Liver (tissue), 9 donors: Measurements from ENCODE around the gene PDZD2. TPM values are rescaled to one million over a fixed set of nuclear protein-coding genes. Genes with fewer than 3 reads are reported as not detected.

Experiments used
- DNase-seq: peaks from one replicate; pipeline ENCODE4 v3.0.0-alpha.2; 2017; ENCODE audit warnings: low spot score
- H3K27ac ChIP-seq, 2 donors: one replicate each; pipeline ENCODE4 v1.7.0; 2013; ENCODE audit warnings: inconsistent platforms in 2 of 2, low read length in 2 of 2, control low read depth in 1 of 2, low read depth in 1 of 2, mild to moderate bottlenecking in 1 of 2
- H3K27me3 ChIP-seq, 4 donors: one replicate each; pipeline versions ENCODE4 v1.6.1 to v1.7.0; 2013; ENCODE audit warnings: low read length in 3 of 4, inconsistent platforms in 1 of 4, mild to moderate bottlenecking in 1 of 4, moderate library complexity in 1 of 4; ENCODE audit not compliant: control insufficient read depth in 4 of 4, insufficient read depth in 4 of 4
- H3K36me3 ChIP-seq, 4 donors: one replicate each; pipeline versions ENCODE4 v1.6.1 to v1.7.0; 2013; ENCODE audit warnings: low read length in 3 of 4, mild to moderate bottlenecking in 3 of 4, low read depth in 1 of 4, moderate library complexity in 1 of 4; ENCODE audit not compliant: control insufficient read depth in 4 of 4, insufficient read depth in 3 of 4
- H3K4me1 ChIP-seq, 4 donors: one replicate each; pipeline versions ENCODE4 v1.6.1 to v1.7.0; 2013; ENCODE audit warnings: low read length in 3 of 4, mild to moderate bottlenecking in 3 of 4, moderate library complexity in 1 of 4; ENCODE audit not compliant: control insufficient read depth in 4 of 4, insufficient read depth in 4 of 4
- H3K4me3 ChIP-seq, 3 donors: one replicate each; pipeline versions ENCODE4 v1.6.1 to v1.7.0; 2013; ENCODE audit warnings: low read length in 3 of 3, control low read depth in 1 of 3, low read depth in 1 of 3, mild to moderate bottlenecking in 1 of 3
- H3K9ac ChIP-seq, 2 donors: one replicate each; pipeline ENCODE4 v1.7.0; 2013; ENCODE audit warnings: low read length in 2 of 2, mild to moderate bottlenecking in 2 of 2, moderate library complexity in 2 of 2, control low read depth in 1 of 2, low read depth in 1 of 2
- H3K9me3 ChIP-seq, 4 donors: one replicate each; pipeline versions ENCODE4 v1.6.1 to v1.7.0; 2013; ENCODE audit warnings: low read length in 3 of 4; ENCODE audit not compliant: control insufficient read depth in 4 of 4
- ATF3 ChIP-seq: IDR thresholded peaks from 2 replicates; pipeline ENCODE4 v1.6.1; 2016; ENCODE audit warnings: antibody characterized with exemption
- CTCF ChIP-seq: fragments of 150-350 bp; IDR thresholded peaks from 2 replicates; pipeline ENCODE4 v1.5.1; 2017; ENCODE audit warnings: improper control_type of control experiment, low read depth, low read length; ENCODE audit not compliant: missing input control
- EGR1 ChIP-seq, 2 donors: IDR thresholded peaks; 2 replicates each; pipeline ENCODE4 v1.6.1; 2016 to 2018; ENCODE audit warnings: antibody characterized with exemption in 2 of 2, low read depth in 2 of 2
- FOXA1 ChIP-seq: IDR thresholded peaks from 2 replicates; pipeline ENCODE4 v1.6.1; 2016; ENCODE audit warnings: antibody characterized with exemption
- FOXA2 ChIP-seq: IDR thresholded peaks from 2 replicates; pipeline ENCODE4 v1.6.1; 2016; ENCODE audit warnings: antibody characterized with exemption
- GABPA ChIP-seq, 2 donors: IDR thresholded peaks in 1 of 2; conservative IDR thresholded peaks in 1 of 2; 2 replicates each; pipeline ENCODE4 v1.6.1; 2016; ENCODE audit warnings: antibody characterized with exemption in 2 of 2, mild to moderate bottlenecking in 1 of 2, moderate library complexity in 1 of 2
- HNF4A ChIP-seq, 2 donors: conservative IDR thresholded peaks; 2 replicates each; pipeline ENCODE4 v1.6.1; 2016; ENCODE audit warnings: antibody characterized with exemption in 2 of 2, mild to moderate bottlenecking in 2 of 2
- HNF4G ChIP-seq: IDR thresholded peaks from 2 replicates; pipeline ENCODE4 v1.6.1; 2016; ENCODE audit warnings: antibody characterized with exemption
- JUND ChIP-seq, 2 donors: IDR thresholded peaks; 2 replicates each; pipeline ENCODE4 v1.6.1; 2016; ENCODE audit warnings: antibody characterized with exemption in 2 of 2
- NR2F2 ChIP-seq: IDR thresholded peaks from 2 replicates; pipeline ENCODE4 v1.6.1; 2016; ENCODE audit warnings: antibody characterized with exemption
- RAD21 ChIP-seq, 2 donors: IDR thresholded peaks; 2 replicates each; pipeline ENCODE4 v1.6.1; 2016; ENCODE audit warnings: antibody characterized with exemption in 2 of 2, mild to moderate bottlenecking in 2 of 2
- REST ChIP-seq: IDR thresholded peaks from 2 replicates; pipeline ENCODE4 v1.6.1; 2016; ENCODE audit warnings: antibody characterized with exemption, mild to moderate bottlenecking
- RXRA ChIP-seq, 2 donors: IDR thresholded peaks; 2 replicates each; pipeline ENCODE4 v1.6.1; 2017 to 2018; ENCODE audit warnings: antibody characterized with exemption in 2 of 2, mild to moderate bottlenecking in 1 of 2
- SP1 ChIP-seq: IDR thresholded peaks from 2 replicates; pipeline ENCODE4 v1.6.1; 2018; ENCODE audit warnings: antibody characterized with exemption, mild to moderate bottlenecking
- TAF1 ChIP-seq: conservative IDR thresholded peaks from 2 replicates; pipeline ENCODE4 v1.6.1; 2016; ENCODE audit warnings: antibody characterized with exemption, mild to moderate bottlenecking
- YY1 ChIP-seq: IDR thresholded peaks from 2 replicates; pipeline ENCODE4 v1.6.1; 2016; ENCODE audit warnings: antibody characterized with exemption, mild to moderate bottlenecking
- WGBS: extraction: QIAGEN DNeasy Blood & Tissue Kit; methylation state at CpG from one replicate; pipeline ENCODE4 v1.1.7; 2013; 5-methylcytosine and 5-hydroxymethylcytosine counted together
- polyA plus RNA-seq, 2 donors: library from polyadenylated mRNA; stranded (reverse) in 1 of 2; unstranded in 1 of 2; fragments of 200-250 nt in 1 of 2; fragments of >200 nt in 1 of 2; fragmentation: Nextera tagmentation in 1 of 2; extraction: Ambion mirVana in 1 of 2; gene quantifications; one replicate each; pipeline versions ENCODE4 v1.2.1 to v1.2.3, GENCODE V29; 2013 to 2015
- total RNA-seq, 2 donors: library from RNA; depleted of rRNA; stranded (reverse); fragments of >200 nt; gene quantifications; one replicate each; pipeline ENCODE4 v1.2.3, GENCODE V29; 2014
- TF ChIP-seq, protein P1 (sequence below): IDR thresholded peaks from 2 replicates; pipeline ENCODE4 v1.6.1; 2016; ENCODE audit warnings: antibody characterized with exemption
- TF ChIP-seq, protein P2 (sequence below): IDR thresholded peaks from 2 replicates; pipeline ENCODE4 v1.6.1; 2016; ENCODE audit warnings: antibody characterized with exemption
- donor health status: healthy.
- donor health status: healthy.
- donor health status: healthy.
- donor health status: healthy.
- donor health status: healthy.

Gene PDZD2
- total and polyA plus RNA-seq, 4 donors: 0.27 to 1.1 (median 0.54) TPM

DNA sequence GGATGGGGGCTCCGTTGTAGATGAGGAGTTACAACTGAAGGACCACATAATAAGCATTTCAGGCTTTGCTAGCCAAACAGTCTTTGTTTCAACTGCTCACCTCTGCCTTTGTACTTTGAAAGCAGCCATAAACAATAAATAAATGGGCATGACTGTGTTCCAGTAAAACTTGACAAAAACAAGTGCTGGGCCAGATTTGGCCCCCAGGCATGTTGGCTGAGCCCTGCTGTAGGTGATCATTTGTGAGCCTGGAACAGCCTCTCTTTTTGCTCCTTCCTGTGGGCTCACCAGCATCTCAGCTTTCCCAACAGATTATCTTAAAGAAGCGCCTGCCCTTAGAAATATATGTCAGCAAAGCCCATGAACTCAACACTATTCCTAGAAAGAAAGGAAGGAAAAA lies 385.8 kb downstream of the PDZD2 start:
- Histone ChIP-seq H3K9ac (no peak overlapping the region), H3K27me3 (no peaks in the 10 kb centered on the region), H3K4me1 (no peaks in the 10 kb centered on the region), H3K4me3 (no peak overlapping the region), H3K36me3 (no peaks in the 10 kb centered on the region), H3K27ac (no peak overlapping the region), H3K9me3 (no peaks in the 10 kb centered on the region)
- DNase-seq: no peak
- TF ChIP-seq FOXA1 (no peak), HNF4A (conservative IDR thresholded peaks at IDR 0.05) (no peak), EGR1 (IDR thresholded peaks at IDR 0.05; ENCODE audit: low read depth in 2 of 2) (no peak), FOXA2 (no peak), SP1 (no peak), ATF3 (no peak), RXRA (IDR thresholded peaks at IDR 0.05) (no peak), CTCF (no peak)
- TF ChIP-seq, protein P1, sequence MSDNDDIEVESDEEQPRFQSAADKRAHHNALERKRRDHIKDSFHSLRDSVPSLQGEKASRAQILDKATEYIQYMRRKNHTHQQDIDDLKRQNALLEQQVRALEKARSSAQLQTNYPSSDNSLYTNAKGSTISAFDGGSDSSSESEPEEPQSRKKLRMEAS: no peak
- 95% methylated on average over 2 of the region's 2 CpGs for WGBS

GRCh38 chr5:32027093-32027716 lies 388.3 kb downstream of the PDZD2 start:
- no peak for DNase-seq
- Histone ChIP-seq H3K4me1 (no peaks in the 10 kb centered on the region), H3K27me3 (no peaks in the 10 kb centered on the region), H3K36me3 (no peaks in the 10 kb centered on the region), H3K9me3 (no peaks in the 10 kb centered on the region), H3K27ac (peak overlapping the region; percentile 25 to 64), H3K4me3 (no peak overlapping the region), H3K9ac (no peak overlapping the region)
- TF ChIP-seq, protein P2, sequence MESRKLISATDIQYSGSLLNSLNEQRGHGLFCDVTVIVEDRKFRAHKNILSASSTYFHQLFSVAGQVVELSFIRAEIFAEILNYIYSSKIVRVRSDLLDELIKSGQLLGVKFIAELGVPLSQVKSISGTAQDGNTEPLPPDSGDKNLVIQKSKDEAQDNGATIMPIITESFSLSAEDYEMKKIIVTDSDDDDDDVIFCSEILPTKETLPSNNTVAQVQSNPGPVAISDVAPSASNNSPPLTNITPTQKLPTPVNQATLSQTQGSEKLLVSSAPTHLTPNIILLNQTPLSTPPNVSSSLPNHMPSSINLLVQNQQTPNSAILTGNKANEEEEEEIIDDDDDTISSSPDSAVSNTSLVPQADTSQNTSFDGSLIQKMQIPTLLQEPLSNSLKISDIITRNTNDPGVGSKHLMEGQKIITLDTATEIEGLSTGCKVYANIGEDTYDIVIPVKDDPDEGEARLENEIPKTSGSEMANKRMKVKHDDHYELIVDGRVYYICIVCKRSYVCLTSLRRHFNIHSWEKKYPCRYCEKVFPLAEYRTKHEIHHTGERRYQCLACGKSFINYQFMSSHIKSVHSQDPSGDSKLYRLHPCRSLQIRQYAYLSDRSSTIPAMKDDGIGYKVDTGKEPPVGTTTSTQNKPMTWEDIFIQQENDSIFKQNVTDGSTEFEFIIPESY: no peak
- TF ChIP-seq RAD21 (IDR thresholded peaks at IDR 0.05) (no peak), GABPA (IDR thresholded peaks at IDR 0.05 in 1 of 2, conservative IDR thresholded peaks at IDR 0.05 in 1 of 2) (no peak), YY1 (no peak), EGR1 (IDR thresholded peaks at IDR 0.05; ENCODE audit: low read depth in 2 of 2) (no peak), FOXA2 (no peak), TAF1 (no peak), SP1 (no peak), NR2F2 (no peak), HNF4G (no peak), RXRA (IDR thresholded peaks at IDR 0.05) (no peak), CTCF (no peak), REST (no peak), FOXA1 (no peak), ATF3 (no peak), JUND (IDR thresholded peaks at IDR 0.05) (no peak), HNF4A (conservative IDR thresholded peaks at IDR 0.05) (no peak)
- TF ChIP-seq, protein P1: no peak
- 65% methylated on average over 14 of the region's 14 CpGs for WGBS
